Vagina (tissue), 2 donors: Measurements from ENCODE around the gene JPT2. TPM values are rescaled to one million over a fixed set of nuclear protein-coding genes. Genes with fewer than 3 reads are reported as not detected.

ENCODE experiments used
- DNase-seq, 2 donors: peaks; one replicate each; pipeline ENCODE4 v3.0.0-alpha.2; 2017; ENCODE audit errors: extremely low spot score in 2 of 2
- H3K27ac ChIP-seq: fragments of 200-600 bp; sonication (generic); one replicate; pipeline ENCODE4 v1.5.1; 2019
- H3K27me3 ChIP-seq: fragments of 200-600 bp; sonication (generic); one replicate; pipeline ENCODE4 v1.5.1; 2019
- H3K36me3 ChIP-seq, 2 donors: fragments of 200-600 bp; sonication (generic); one replicate each; pipeline ENCODE4 v1.5.1; 2017 to 2019
- H3K4me1 ChIP-seq: fragments of 200-600 bp; sonication (generic); one replicate; pipeline ENCODE4 v1.5.1; 2019
- H3K4me3 ChIP-seq, 2 donors: fragments of 200-600 bp; sonication (generic); 1 replicate in 1 of 2; 2 replicates in 1 of 2; pipeline ENCODE4 v1.5.1; 2016 to 2019
- H3K9me3 ChIP-seq: fragments of 200-600 bp; sonication (generic); one replicate; pipeline ENCODE4 v1.5.1; 2019
- CTCF ChIP-seq, 3 experiments: fragments of 450-650 bp in 2 of 3; fragments of 200-600 bp in 1 of 3; sonication (generic) in 1 of 3; IDR thresholded peaks; one replicate each; pipeline ENCODE4 v1.5.1; 2017 to 2019; ENCODE audit warnings: antibody characterized with exemption in 3 of 3, mild to moderate bottlenecking in 2 of 3, moderate library complexity in 2 of 3
- POLR2A ChIP-seq, 2 donors: fragments of 450-650 bp; IDR thresholded peaks; one replicate each; pipeline ENCODE4 v1.6.1; 2017; ENCODE audit warnings: antibody characterized with exemption in 2 of 2, mild to moderate bottlenecking in 2 of 2, moderate library complexity in 2 of 2
- POLR2AphosphoS5 ChIP-seq, 2 donors: sonication (generic); formaldehyde crosslinking; IDR thresholded peaks; one replicate each; pipeline ENCODE4 v1.9.0; 2017; ENCODE audit warnings: antibody characterized with exemption in 2 of 2, mild to moderate bottlenecking in 2 of 2, low read depth in 1 of 2; ENCODE audit not compliant: insufficient read depth in 1 of 2
- intact Hi-C: fragments of 100-400 bp; cut with DNase I; formaldehyde crosslinking; loops from one replicate; pipeline ENCODE4 v1.15.1; 2023
- total RNA-seq: library from RNA; depleted of rRNA; stranded (reverse); fragments of >200 nt; gene quantifications from one replicate; pipeline ENCODE4 v1.2.3, GENCODE V29; 2016

JPT2 gene
- total RNA-seq, 1 donor from 2014 or later = 19.9 TPM

GRCh38 chr16:1676661-1677060, 1.4 kb upstream of the JPT2 start:
- intact Hi-C loops = no loop called here
- DNase-seq = no peak
- no peak for TF ChIP-seq POLR2AphosphoS5 (IDR thresholded peaks at IDR 0.05; ENCODE audit: insufficient read depth in 1 of 2, low read depth in 1 of 2)
- TF ChIP-seq POLR2A (IDR thresholded peaks at IDR 0.05) = no peak
- TF ChIP-seq CTCF (IDR thresholded peaks at IDR 0.05) = no peak
- no peaks in the 10 kb centered on the region for H3K27me3 ChIP-seq
- no peak overlapping the region for H3K27ac ChIP-seq
- H3K36me3 ChIP-seq = peaks cover 0 to 27% of the 10 kb centered on the region in 2 donors
- peaks cover 10% of the 10 kb centered on the region for H3K4me1 ChIP-seq
- H3K9me3 ChIP-seq = no peaks in the 10 kb centered on the region
- H3K4me3 ChIP-seq = no peak overlapping the region

GRCh38 chr16:1677339-1677738, 740 bp upstream of the JPT2 start:
- peak overlapping the region; percentile 67 to 72 for H3K4me3 ChIP-seq
- H3K36me3 ChIP-seq = peaks cover 0 to 21% of the 10 kb centered on the region in 2 donors
- TF ChIP-seq CTCF (IDR thresholded peaks at IDR 0.05) (no peak), POLR2A (IDR thresholded peaks at IDR 0.05) (no peak), POLR2AphosphoS5 (IDR thresholded peaks at IDR 0.05; ENCODE audit: insufficient read depth in 1 of 2, low read depth in 1 of 2) (no peak)
- intact Hi-C loops = no loop called here
- peak overlapping the region; percentile 67 for H3K27ac ChIP-seq
- no peak for DNase-seq
- H3K4me1 ChIP-seq = peaks cover 10% of the 10 kb centered on the region
- no peaks in the 10 kb centered on the region for H3K27me3 ChIP-seq
- no peaks in the 10 kb centered on the region for H3K9me3 ChIP-seq

GRCh38 chr16:1678500-1679098, 520 bp downstream of the JPT2 start:
- H3K9me3 ChIP-seq = no peaks in the 10 kb centered on the region
- peak overlapping the region; percentile 67 to 72 for H3K4me3 ChIP-seq
- peaks cover 0 to 15% of the 10 kb centered on the region in 2 donors for H3K36me3 ChIP-seq
- DNase-seq = no peak
- intact Hi-C loops = no loop called here
- no peak for TF ChIP-seq CTCF (IDR thresholded peaks at IDR 0.05)
- no peak for TF ChIP-seq POLR2A (IDR thresholded peaks at IDR 0.05)
- TF ChIP-seq POLR2AphosphoS5 (IDR thresholded peaks at IDR 0.05; ENCODE audit: insufficient read depth in 1 of 2, low read depth in 1 of 2) = no peak
- peak overlapping the region; percentile 67 for H3K27ac ChIP-seq
- H3K27me3 ChIP-seq = no peaks in the 10 kb centered on the region
- peaks cover 10% of the 10 kb centered on the region for H3K4me1 ChIP-seq

DNA sequence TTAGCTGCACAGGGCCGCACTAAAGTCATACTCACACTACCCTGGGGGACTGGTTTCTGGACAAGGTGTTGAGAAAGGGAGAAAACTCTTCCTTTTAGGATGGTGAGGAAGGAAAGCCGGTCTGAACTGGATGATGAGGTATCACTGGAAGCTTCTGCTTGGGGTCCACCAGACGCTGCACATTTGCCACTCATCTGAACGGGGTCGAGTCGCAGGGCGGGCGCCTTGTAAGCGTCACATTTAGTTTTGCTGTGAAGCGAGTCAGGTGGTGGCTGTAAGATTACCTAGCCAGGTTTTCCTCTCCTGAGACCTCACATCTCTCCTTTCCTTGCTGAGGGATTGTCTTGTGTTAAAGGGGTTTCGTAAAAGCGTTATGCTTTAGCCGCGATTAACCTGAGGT, 2.3 kb downstream of the JPT2 start:
- Histone ChIP-seq H3K36me3 (peaks cover 0 to 1% of the 10 kb centered on the region in 2 donors), H3K4me1 (peaks cover 10% of the 10 kb centered on the region), H3K4me3 (no peak overlapping the region), H3K27ac (no peak overlapping the region), H3K9me3 (no peaks in the 10 kb centered on the region), H3K27me3 (no peaks in the 10 kb centered on the region)
- DNase-seq = no peak
- TF ChIP-seq CTCF (IDR thresholded peaks at IDR 0.05) = no peak
- no peak for TF ChIP-seq POLR2AphosphoS5 (IDR thresholded peaks at IDR 0.05; ENCODE audit: insufficient read depth in 1 of 2, low read depth in 1 of 2)
- no peak for TF ChIP-seq POLR2A (IDR thresholded peaks at IDR 0.05)
- intact Hi-C loops = no loop called here

- H3K27ac ChIP-seq = no peak overlapping the region
These were observed 3.0 kb downstream of the JPT2 start for GRCh38 chr16:1681032-1681431.

More at GRCh38 chr16:1681032-1681431, 3.0 kb downstream of the JPT2 start:
- TF ChIP-seq CTCF (IDR thresholded peaks at IDR 0.05) = no peak
- TF ChIP-seq POLR2AphosphoS5 (IDR thresholded peaks at IDR 0.05; ENCODE audit: insufficient read depth in 1 of 2, low read depth in 1 of 2) = no peak
- TF ChIP-seq POLR2A (IDR thresholded peaks at IDR 0.05) = no peak
- no peaks in the 10 kb centered on the region for H3K27me3 ChIP-seq
- H3K4me3 ChIP-seq = no peak overlapping the region
- H3K4me1 ChIP-seq = peaks cover 10% of the 10 kb centered on the region
- H3K9me3 ChIP-seq = no peaks in the 10 kb centered on the region
- DNase-seq = no peak
- intact Hi-C loops = no loop called here
- peaks cover 0 to 2% of the 10 kb centered on the region in 2 donors for H3K36me3 ChIP-seq
